ENCODE data around the gene DEPDC7. TPM values are rescaled to one million over a fixed set of nuclear protein-coding genes. Genes with fewer than 3 reads are reported as not detected.

Gene DEPDC7
- total RNA-seq, 1 experiment from 2014 or later, result 1.2 TPM

GRCh38 chr11:33072465-33072864 is 56.8 kb downstream of the DEPDC7 start:
- Histone ChIP-seq H3K36me3 (ENCODE audit: low read depth) (no peaks in the 10 kb centered on the region), H3K4me3 (no peak overlapping the region), H3K4me2 (no peak overlapping the region), H2AFZ (no peak overlapping the region), H3K79me2 (ENCODE audit: low read depth) (no peaks in the 10 kb centered on the region), H3K27ac (no peak overlapping the region), H3K4me1 (replicated peaks; ENCODE audit: insufficient read depth) (no peaks in the 10 kb centered on the region), H4K20me1 (ENCODE audit: insufficient read depth) (no peaks in the 10 kb centered on the region; the same call in 1 of the 2 replicates), H3K9me3 (ENCODE audit: insufficient read depth, low read depth) (no peaks in the 10 kb centered on the region), H3F3A (ENCODE audit: insufficient read depth, low read depth) (no peaks in the 10 kb centered on the region), H3K27me3 (ENCODE audit: insufficient read depth, low read depth) (no peaks in the 10 kb centered on the region), H3K9me2 (ENCODE audit: insufficient read depth) (no peaks in the 10 kb centered on the region)
- no peak for TF ChIP-seq EZH2 (IDR thresholded peaks at IDR 0.05; ENCODE audit: low read depth)
- TF ChIP-seq, protein P1, sequence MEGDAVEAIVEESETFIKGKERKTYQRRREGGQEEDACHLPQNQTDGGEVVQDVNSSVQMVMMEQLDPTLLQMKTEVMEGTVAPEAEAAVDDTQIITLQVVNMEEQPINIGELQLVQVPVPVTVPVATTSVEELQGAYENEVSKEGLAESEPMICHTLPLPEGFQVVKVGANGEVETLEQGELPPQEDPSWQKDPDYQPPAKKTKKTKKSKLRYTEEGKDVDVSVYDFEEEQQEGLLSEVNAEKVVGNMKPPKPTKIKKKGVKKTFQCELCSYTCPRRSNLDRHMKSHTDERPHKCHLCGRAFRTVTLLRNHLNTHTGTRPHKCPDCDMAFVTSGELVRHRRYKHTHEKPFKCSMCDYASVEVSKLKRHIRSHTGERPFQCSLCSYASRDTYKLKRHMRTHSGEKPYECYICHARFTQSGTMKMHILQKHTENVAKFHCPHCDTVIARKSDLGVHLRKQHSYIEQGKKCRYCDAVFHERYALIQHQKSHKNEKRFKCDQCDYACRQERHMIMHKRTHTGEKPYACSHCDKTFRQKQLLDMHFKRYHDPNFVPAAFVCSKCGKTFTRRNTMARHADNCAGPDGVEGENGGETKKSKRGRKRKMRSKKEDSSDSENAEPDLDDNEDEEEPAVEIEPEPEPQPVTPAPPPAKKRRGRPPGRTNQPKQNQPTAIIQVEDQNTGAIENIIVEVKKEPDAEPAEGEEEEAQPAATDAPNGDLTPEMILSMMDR (conservative IDR thresholded peaks at IDR 0.05), result no peak
- intact Hi-C loops (cut with micrococcal nuclease; ENCODE audit: unreplicated experiment), result no loop called here
- ChIA-PET POLR2A (ENCODE audit: unreplicated experiment) (no interaction called here), CTCF (interaction anchor here (0.6 kb wide), 1 partner anchor 117 kb away, joined by 3 read pairs; no protein-coding TSS in a partner anchor)
- no peak for DNase-seq
- BruUV-seq (replicated peaks), result no TSS peak

Other genes with a start within 250 kb of the DEPDC7 start
- gene CCDC73, start 221.2 kb upstream of the DEPDC7 start, total RNA-seq (2021), result not detected in 2 replicates
- gene PRRG4, start 186.0 kb upstream of the DEPDC7 start, total RNA-seq (2021), result 11.5 and 11.9 TPM in 2 replicates
- gene QSER1, start 123.1 kb upstream of the DEPDC7 start, total RNA-seq (2021), result 39.6 and 60.2 TPM in 2 replicates
- 8.1 and 10.3 TPM in 2 replicates for gene TCP11L1, start 23.7 kb downstream of the DEPDC7 start, total RNA-seq (2021)
- gene CSTF3, start 145.6 kb downstream of the DEPDC7 start, total RNA-seq (2021), result 45.6 and 46.5 TPM in 2 replicates
- gene HIPK3, start 241.5 kb downstream of the DEPDC7 start, total RNA-seq (2021), result 62.1 and 64.8 TPM in 2 replicates

Data from PC-9 (cell line).